HG03196 (cell line): Measurements from ENCODE around the gene PLCB1.
"Not testable (repeated sequence)": the region's sequence is repeated elsewhere in the genome, so short reads cannot be mapped to it uniquely, and the experiment has no call there.

Source experiments
- ATAC-seq: cut with Tn5 transposase; IDR thresholded peaks from one replicate; pipeline ENCODE4 v1.9.1; 2021; ENCODE audit not compliant: unreplicated experiment

PLCB1 gene

DNA sequence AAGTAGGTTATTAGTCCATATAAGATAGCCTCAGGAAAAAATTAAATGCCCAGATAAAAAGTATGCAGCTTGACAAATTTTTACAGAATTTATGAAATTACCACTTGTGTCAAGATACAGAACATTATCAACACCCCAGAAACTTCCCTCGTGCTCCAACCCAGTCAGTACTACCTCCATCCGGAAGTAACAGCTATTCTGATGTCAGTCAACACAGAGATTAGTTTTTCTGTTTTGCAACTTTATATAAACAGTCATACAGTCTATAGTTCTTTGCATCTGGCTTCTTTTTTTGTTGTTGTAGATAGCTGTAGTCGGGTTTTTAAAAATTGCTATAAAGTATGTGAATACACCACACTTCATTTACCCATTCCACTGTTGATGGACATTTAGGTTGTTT is 721.1 kb downstream of the PLCB1 start:
- ATAC-seq: not testable (repeated sequence)

GRCh38 chr20:8853805-8854338 is 721.8 kb downstream of the PLCB1 start:
- no peak for ATAC-seq

GRCh38 chr20:8854571-8854970 is 722.5 kb downstream of the PLCB1 start:
- no peak for ATAC-seq

- ATAC-seq: no peak
Measured at GRCh38 chr20:8855315-8855714, 723.2 kb downstream of the PLCB1 start.

DNA sequence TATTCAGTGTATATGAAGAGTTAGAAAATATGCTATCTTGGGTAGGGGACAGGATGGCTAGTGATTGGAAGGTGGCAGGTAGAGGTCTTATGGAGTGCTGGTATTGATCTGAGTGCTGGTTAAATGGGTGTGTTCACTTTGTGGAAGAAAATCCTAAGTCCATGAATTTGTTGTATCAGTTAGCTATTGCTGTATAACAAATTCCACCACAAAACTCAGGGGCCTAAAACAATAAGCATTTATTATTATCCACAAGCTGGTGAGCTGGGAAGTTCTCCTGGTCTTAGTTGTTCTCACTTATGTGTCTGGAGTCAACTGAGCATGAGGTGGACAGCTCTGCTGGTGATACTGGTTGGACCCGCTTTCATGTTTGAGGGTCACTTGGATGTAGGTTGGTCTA is 724.6 kb downstream of the PLCB1 start:
- no peak for ATAC-seq

GRCh38 chr20:8858181-8858787 is 726.2 kb downstream of the PLCB1 start:
- no peak for ATAC-seq

DNA sequence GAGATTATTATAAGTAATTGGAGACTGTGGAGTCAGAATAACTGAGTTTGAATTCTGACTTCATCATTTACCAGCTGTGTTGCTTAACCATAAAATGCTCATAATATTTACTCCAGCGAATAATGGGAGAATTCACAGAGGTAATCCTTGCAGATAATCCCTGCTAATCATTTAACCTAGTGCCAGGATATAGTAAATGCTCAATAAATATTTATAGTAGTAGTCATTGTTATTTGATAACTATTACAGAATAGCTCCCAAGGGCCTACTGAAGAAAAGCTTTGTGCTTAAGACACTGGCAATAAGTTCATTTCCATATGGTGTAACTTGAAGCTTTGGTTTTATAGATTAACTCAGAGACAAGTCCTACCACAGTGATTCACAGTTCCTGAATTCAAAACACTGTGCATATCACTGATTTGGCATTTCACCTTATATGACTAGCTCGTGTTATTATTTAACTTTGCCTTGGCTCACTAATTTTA is 728.0 kb downstream of the PLCB1 start:
- ATAC-seq: peak; percentile 94

DNA sequence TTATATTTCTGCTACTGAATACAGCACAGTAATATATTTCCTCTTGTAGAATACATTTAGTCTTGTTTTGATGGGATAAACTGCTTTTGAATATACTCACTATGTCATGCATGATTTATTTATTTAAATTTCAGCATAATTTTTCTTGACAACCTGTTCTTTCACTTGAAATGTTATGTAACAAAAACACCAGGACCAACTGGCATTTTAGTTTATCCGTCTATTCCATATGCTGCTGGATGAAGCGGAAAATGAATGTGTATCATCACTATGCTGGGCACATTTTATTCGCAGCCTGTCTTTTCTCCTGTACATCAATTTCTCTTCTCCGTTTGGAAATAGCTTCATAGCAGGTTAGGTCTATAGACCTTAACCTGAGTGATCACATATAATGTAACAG is 730.0 kb downstream of the PLCB1 start:
- ATAC-seq: no peak

- no peak for ATAC-seq
Measured at GRCh38 chr20:8865636-8866035, 733.6 kb downstream of the PLCB1 start.

DNA sequence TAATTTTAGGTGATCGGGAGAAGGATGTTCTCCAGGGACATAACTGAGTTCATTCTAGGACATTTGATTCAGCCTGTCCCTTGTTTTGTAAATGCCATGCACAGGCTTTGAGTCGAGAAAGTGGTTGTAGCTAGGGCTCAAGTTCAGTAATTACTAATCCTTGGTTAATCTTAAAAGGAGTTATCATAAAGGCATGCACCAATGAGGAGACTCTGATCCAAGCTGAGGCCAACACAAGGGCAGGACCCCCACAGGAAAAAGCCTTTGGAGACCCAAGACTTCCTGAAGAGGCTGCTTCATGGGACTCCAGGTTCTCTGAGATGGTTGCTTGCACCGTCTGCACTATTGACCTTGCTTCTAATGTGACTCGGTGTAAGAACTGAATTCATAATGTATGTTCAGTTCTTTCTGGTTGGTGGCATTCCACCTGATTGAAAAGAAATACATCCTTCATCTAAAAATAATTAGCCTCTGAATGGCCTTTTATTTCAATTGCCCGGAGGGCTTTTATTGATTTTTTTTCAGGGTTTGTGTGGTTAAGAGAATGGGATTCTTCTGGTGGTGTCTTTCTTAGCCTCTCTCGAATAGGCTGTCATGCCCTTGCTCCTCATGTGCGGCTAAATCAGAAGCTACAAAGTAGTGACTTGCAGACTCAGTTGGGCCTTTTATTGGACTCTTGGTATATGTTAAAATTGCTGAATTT is 735.1 kb downstream of the PLCB1 start:
- ATAC-seq: no peak

DNA sequence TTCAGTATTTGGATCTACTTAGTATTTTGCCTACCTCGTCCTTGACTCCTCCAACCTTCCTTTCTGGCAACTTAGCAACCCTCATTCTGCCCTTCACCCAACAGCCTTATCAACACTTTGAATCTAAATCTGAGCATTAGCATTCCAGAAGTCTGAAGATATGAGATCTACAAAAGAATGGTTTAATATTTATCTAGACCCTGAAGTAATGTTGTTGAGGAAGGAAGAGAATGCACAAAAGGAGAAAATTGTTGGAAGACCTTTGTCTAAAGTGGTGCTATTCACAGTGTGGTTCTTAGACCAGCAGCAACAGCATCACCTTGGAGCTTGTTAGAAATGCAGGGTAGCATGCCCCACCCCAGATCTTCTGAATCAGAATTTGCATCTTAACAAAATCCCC is 738.6 kb downstream of the PLCB1 start:
- ATAC-seq: no peak

- ATAC-seq: no peak
Measured at GRCh38 chr20:8874437-8874836, 742.4 kb downstream of the PLCB1 start.

GRCh38 chr20:8875586-8875985 is 743.5 kb downstream of the PLCB1 start:
- no peak for ATAC-seq

- no peak for ATAC-seq
Measured at GRCh38 chr20:8876366-8876765, 744.3 kb downstream of the PLCB1 start.

- ATAC-seq: no peak
Measured at GRCh38 chr20:8877294-8877693, 745.2 kb downstream of the PLCB1 start.

DNA sequence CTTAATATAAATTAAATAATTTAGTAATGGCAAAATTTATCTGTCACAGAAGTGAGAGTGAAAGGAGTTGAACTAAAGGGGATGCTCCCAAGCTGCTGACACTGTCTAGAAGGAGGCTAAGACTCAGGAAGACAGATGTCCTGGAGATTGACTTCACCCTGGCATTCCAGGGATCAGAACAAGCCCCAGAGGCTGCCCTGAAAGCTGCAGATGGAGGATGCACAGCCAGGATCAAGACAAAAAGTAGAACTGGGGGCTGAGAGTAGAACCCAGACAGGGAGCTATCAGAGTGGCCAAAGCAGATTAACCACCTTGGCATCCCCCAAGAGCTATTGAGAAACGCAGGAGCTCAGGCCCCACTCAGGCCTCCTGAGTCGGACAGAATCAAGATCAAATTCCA is 747.6 kb downstream of the PLCB1 start:
- no peak for ATAC-seq

DNA sequence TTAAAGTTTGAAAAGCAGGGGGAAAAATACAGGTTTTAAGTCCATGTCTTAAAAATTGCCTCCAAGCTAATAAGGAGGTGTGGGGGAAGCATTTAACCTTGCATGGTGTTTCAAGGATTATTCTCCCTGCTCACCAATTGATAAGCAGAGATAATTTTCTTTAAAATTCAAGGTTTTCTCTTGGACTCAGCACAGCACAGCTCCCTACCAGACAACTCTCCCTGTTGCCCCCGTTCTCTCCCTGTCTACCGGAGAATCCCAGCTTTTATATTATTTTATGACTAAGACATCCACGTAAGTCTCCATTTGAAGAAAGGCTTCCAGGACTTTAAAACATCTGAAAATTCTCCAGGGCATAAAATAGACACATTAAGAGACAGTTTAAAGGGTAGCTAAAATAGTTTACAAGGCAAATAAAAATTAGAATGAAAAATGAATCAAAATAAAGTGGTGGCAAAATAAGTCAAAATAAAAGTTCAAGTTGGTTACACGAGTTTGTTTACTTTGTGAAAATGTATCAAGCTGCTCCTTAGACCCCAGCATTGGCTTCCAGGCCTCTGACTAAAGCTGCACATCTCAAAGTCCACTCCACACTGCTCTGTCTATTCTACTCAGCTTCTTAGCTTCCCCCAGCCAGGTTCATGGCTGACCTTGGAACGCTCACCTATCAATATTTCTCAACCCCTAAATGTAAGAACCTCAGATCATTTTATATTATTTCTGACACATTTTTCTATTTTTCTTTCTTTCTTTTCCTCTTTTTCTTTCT is 748.2 kb downstream of the PLCB1 start:
- ATAC-seq: no peak

GRCh38 chr20:8891039-8891438 is 759.0 kb downstream of the PLCB1 start:
- ATAC-seq: no peak

DNA sequence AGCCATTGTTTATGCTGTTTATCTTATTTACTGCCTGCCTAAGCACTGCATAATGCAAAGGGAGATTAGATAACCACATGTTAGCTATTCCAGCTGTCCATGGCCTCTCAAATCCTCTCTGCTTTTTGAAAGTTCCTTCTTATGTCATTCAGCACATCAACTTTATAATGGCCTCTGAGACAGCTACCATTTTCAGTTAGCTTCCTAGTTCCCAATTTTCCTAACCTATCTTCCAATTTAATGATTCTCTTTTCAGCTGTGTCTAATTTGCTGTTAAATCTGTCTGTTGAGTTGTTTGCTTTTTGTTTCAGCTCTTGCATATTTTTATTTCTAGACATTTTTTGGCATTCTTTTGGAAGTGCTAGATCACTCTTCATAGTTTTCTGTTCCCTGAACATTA is 763.4 kb downstream of the PLCB1 start:
- ATAC-seq: no peak

DNA sequence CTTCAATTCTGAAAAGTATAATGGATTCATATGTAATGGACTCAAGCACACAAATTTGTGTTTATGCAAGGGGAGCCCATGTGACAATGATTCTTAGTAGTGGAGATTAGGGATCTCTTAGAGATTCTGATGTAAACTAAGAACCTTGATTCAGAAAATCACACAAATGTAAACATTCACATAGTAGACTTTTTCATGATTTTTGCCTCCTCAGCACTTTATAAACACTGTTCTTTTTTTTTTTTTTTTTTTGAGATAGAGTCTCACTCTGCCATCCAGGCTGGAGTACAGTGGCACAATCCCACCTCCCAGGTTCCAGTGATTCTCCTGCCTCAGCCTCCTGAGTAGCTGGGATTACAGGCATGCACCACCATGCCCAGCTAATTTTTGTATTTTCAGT is 766.8 kb downstream of the PLCB1 start:
- ATAC-seq: no peak

GRCh38 chr20:8901237-8902025 is 769.4 kb downstream of the PLCB1 start:
- ATAC-seq: no peak
